ENCODE data around the gene MAP3K14. TPM values are rescaled to one million over a fixed set of nuclear protein-coding genes. Genes with fewer than 3 reads are reported as not detected.

MAP3K14 gene
- total RNA-seq, 4 donors from 2014 or later, result 9.6 to 14.4 (median 11.9) TPM

DNA sequence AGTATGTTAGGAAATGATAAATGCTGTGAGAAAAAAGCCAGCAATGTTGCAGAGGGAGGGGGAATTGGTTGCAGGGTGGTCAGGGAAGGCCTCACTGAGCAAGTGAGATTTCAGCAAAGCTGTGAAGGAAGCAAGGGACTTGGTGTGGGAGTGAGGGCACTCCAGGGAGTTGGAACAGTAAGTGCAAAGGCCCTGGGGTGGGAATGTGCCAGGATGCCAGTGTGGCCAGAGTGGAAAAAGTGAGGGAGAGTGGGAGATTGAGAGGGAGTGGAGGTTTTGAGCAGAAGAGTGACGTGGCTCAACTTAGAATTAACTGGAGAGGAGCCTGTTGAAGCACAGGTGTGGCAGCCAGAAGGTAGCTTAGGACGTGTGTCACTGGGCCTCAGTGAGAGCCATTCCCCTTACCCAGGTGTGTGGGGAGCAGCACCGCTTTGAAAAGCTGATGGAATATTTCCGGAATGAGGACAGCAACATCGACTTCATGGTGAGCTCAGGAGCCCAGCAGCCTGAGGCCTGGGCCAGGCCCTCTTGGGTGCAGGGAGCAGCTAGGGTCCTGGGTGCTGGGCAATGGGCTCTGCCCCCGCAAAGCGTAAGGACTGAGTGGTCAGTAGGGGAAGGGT lies 78.6 kb downstream of the MAP3K14 start:
- DNase-seq (ENCODE audit: low spot score in 2 of 2), result no peak

DNA sequence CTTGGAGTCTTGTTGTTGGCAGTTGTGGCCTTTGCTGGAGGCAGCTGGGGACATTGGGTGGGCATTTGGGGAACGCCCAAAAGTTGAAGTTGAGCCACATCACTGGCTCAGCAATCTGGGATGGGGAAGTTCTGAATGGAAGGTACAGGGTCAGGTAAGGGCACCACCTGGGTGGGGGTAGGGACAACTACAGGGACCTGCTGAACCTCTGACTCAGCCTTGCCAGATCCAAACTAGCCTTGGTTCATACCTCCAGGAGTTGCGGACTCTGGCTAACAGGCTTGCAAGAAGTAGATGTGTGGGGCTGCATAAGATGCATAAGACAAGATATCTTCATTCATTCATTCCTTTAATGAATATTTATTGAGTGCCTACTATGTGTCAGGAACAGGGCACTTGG lies 79.1 kb downstream of the MAP3K14 start:
- no peaks in the 10 kb centered on the region for H3K9me3 ChIP-seq
- no peaks in the 10 kb centered on the region for H3K27me3 ChIP-seq
- H3K4me3 ChIP-seq, result no peak overlapping the region
- no peak for DNase-seq (ENCODE audit: low spot score in 2 of 2)
- H3K27ac ChIP-seq, result no peak overlapping the region
- H3K4me1 ChIP-seq, result peaks cover 17% of the 10 kb centered on the region
- TF ChIP-seq, protein P1, sequence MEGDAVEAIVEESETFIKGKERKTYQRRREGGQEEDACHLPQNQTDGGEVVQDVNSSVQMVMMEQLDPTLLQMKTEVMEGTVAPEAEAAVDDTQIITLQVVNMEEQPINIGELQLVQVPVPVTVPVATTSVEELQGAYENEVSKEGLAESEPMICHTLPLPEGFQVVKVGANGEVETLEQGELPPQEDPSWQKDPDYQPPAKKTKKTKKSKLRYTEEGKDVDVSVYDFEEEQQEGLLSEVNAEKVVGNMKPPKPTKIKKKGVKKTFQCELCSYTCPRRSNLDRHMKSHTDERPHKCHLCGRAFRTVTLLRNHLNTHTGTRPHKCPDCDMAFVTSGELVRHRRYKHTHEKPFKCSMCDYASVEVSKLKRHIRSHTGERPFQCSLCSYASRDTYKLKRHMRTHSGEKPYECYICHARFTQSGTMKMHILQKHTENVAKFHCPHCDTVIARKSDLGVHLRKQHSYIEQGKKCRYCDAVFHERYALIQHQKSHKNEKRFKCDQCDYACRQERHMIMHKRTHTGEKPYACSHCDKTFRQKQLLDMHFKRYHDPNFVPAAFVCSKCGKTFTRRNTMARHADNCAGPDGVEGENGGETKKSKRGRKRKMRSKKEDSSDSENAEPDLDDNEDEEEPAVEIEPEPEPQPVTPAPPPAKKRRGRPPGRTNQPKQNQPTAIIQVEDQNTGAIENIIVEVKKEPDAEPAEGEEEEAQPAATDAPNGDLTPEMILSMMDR (IDR thresholded peaks at IDR 0.05), result no peak
- no peak for TF ChIP-seq EP300 (IDR thresholded peaks at IDR 0.05)
- no peak for TF ChIP-seq POLR2A (IDR thresholded peaks at IDR 0.05)
- TF ChIP-seq POLR2AphosphoS5 (IDR thresholded peaks at IDR 0.05), result no peak
- 80% methylated on average over 2 of the region's 2 CpGs for whole genome bisulfite sequencing
- peaks cover 21% of the 10 kb centered on the region for H3K36me3 ChIP-seq

More for the DNA sequence above, 78.6 kb downstream of the MAP3K14 start:
- Histone ChIP-seq H3K4me3 (no peak overlapping the region), H3K27me3 (no peaks in the 10 kb centered on the region), H3K27ac (no peak overlapping the region), H3K9me3 (no peaks in the 10 kb centered on the region), H3K36me3 (peaks cover 21% of the 10 kb centered on the region), H3K4me1 (peaks cover 17% of the 10 kb centered on the region)
- TF ChIP-seq, protein P1 (IDR thresholded peaks at IDR 0.05), result no peak
- 90% methylated on average over 7 of the region's 7 CpGs for WGBS

DNA sequence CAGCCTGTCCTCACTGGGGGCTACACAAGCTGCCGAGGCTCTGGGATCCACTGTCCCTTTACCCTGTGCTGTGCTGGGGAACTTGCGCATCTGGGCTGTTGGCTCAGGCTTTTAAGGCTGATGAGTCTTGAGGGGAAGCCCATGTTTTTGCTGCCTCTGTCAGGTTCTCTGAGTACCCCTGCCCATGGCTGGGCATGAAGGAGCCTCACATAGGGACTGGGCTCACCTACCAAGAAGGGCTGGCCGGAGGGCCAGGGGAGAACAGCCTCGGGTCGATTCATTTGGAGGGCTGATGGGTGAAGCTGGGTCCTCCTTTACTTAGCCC lies 80.6 kb downstream of the MAP3K14 start:
- TF ChIP-seq POLR2AphosphoS5 (IDR thresholded peaks at IDR 0.05) (no peak), EP300 (IDR thresholded peaks at IDR 0.05) (no peak), POLR2A (IDR thresholded peaks at IDR 0.05) (no peak)
- TF ChIP-seq, protein P1 (IDR thresholded peaks at IDR 0.05), result no peak
- Histone ChIP-seq H3K36me3 (peaks cover 15% of the 10 kb centered on the region), H3K27me3 (no peaks in the 10 kb centered on the region), H3K27ac (no peak overlapping the region), H3K4me1 (peaks cover 12% of the 10 kb centered on the region), H3K4me3 (no peak overlapping the region), H3K9me3 (no peaks in the 10 kb centered on the region)
- WGBS, result 82% methylated on average over 4 of the region's 5 CpGs
- peak in 1 of 2 donors; percentile 42 for DNase-seq (ENCODE audit: low spot score in 2 of 2)

DNA sequence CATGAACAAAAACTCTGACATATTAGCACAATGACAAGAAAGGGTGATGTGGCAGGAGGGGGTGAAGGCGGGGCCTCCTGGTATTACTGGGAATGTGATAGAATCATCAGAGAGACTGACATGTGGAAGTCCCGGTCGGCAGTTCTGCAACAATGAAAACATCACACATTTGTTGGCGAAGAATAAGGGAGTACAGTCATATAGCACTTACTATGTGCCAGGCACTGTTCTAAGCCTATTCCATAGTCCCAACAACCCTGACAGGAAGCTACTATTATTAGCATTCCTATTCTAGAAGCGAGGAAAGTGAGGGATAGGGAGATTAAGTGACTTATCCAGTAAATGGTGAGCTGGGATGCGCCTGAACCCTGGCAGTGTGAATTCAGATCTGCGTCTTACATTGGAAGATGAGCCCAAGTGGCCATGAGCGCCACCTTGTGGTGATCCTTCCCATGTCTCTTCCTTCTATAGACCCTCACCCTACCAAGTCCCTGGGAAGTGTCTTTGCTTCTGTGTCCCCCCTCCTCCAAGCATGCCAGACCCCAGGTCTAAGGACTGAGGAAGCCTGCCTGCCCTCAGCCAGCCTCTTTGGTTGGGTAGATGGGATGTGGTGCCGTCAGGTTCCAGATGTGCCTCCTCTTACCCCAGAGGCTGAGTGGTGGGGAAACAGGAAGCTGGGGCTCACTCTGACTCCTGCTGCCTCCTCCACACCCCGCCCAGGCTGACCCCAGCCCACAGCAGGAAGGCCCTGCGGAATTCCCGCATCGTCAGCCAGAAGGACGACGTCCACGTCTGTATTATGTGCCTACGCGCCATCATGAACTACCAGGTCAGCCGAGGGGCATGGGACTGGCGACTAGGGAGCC lies 81.2 kb downstream of the MAP3K14 start:
- Histone ChIP-seq H3K4me1 (peaks cover 12% of the 10 kb centered on the region), H3K36me3 (peaks cover 9% of the 10 kb centered on the region), H3K27ac (no peak overlapping the region), H3K4me3 (no peak overlapping the region), H3K27me3 (no peaks in the 10 kb centered on the region), H3K9me3 (no peaks in the 10 kb centered on the region)
- TF ChIP-seq POLR2A (IDR thresholded peaks at IDR 0.05), result no peak
- TF ChIP-seq, protein P1 (IDR thresholded peaks at IDR 0.05), result peak; percentile 63 to 83
- 45% methylated on average over 14 of the region's 20 CpGs for WGBS
- peak; percentile 90 to 92 for DNase-seq (ENCODE audit: low spot score in 2 of 2)

DNA sequence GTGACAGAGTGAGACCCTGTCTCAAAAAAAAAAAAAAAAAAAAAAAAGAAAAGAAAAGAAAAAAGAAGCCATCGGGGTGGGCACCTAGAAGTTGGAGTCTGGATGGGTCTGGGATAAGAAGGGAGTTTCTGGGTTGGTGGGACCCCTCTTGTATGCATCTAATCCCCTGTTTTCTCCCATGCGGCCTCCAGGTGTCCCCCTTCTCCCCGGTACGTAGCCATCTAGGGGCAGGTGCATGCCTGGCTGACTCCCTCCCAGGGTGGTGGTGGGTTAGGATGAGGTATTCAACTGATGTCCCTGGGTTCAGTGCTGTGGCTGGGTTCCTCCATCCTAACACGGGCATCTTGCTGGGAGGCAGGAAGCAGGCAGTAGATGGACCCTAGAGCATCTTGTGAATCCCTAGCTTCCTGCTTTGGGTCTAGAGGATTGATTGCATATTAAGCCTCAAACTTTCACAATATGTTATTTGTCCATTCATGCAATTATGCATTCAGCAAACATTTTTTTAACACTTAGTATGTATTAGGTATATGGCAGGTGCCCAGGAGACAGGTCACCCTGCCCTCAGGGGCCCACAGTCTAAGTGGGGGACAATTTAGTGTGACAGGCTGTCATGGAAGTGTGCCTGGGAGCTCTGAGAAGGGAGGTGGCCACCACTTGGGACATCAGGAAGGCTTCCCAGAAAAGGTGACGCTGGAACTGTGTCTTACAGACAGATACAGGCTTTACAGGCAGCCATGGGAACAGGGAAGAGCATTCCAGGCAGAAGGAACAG lies 82.0 kb downstream of the MAP3K14 start:
- Histone ChIP-seq H3K9me3 (no peaks in the 10 kb centered on the region), H3K36me3 (peaks cover 6% of the 10 kb centered on the region), H3K4me3 (no peak overlapping the region), H3K27ac (no peak overlapping the region), H3K27me3 (no peaks in the 10 kb centered on the region), H3K4me1 (peaks cover 19% of the 10 kb centered on the region)
- 54% methylated on average over 5 of the region's 6 CpGs for WGBS
- no peak for DNase-seq (ENCODE audit: low spot score in 2 of 2)
- TF ChIP-seq, protein P1 (IDR thresholded peaks at IDR 0.05), result no peak
- TF ChIP-seq EP300 (IDR thresholded peaks at IDR 0.05) (no peak), POLR2AphosphoS5 (IDR thresholded peaks at IDR 0.05) (no peak), POLR2A (IDR thresholded peaks at IDR 0.05) (no peak)

All from suprapubic skin (tissue), 4 donors.